IPS DF 4.7 (cell line): ENCODE measurements around the gene LHX3.
"Not testable (repeated sequence)": the region's sequence is repeated elsewhere in the genome, so short reads cannot be mapped to it uniquely, and the experiment has no call there.

Experiments used
- DNase-seq: peaks from one replicate; pipeline ENCODE4 v3.0.0-alpha.2; 2013; ENCODE audit warnings: low spot score; ENCODE audit errors: extremely low read depth

Gene LHX3

DNA sequence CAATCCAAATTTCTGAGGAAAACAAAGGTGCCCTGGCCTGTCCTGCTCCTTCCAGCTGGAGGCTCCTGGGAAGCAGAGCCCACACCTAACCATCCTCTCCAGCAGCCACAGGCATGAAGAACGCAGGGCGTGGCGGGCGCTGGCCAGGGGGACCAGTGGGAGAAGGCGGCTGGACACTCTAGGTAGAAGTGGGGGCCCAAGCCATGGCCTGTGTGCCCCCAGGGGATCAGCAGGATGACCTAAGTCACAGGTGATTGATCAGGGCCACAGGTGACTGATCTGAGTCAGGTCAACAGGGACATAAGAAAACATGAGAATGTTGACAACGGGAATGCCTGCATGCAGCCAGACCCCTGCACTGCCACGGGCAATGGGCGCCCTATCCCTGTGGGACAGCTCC, 37.3 kb upstream of the LHX3 start:
- no peak for DNase-seq

DNA sequence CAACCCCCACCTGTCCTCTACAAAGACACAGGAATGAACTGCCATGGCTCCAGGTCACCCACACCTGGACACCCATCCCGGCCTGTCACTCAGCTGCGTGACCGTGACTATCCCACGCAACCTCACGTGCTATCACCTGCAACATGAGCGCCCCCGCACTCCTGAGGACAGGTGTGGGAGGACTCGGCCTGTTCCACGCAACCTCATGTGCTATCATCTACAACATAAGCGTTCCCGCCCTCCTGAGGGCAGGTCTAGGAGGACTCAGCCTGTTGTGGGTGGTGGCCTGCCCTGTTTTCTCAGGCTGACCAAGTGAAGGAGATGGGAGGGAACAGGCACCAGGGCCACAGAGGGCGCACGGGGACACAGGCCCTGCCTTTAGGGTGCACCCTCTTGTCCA, 36.6 kb upstream of the LHX3 start:
- no peak for DNase-seq

DNA sequence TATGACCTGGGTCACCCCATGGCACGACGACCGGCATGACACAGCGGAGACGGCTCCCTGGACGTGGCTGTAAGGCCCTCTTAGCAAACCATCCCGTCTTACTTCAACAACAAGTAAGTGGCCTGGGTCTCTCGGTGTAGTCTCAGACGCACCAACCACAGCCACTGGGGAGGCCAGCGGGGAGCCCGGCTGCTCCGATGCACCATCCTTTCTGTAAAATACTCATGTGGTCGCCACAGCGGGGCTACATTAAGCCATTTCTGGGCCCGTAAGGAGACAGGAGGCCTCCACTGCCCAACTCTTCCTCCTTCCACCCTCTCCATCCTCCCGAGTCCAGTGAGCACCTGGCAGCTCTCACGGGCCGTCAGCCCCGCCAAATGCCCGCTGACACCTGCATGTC, 36.0 kb upstream of the LHX3 start:
- DNase-seq = no peak

DNA sequence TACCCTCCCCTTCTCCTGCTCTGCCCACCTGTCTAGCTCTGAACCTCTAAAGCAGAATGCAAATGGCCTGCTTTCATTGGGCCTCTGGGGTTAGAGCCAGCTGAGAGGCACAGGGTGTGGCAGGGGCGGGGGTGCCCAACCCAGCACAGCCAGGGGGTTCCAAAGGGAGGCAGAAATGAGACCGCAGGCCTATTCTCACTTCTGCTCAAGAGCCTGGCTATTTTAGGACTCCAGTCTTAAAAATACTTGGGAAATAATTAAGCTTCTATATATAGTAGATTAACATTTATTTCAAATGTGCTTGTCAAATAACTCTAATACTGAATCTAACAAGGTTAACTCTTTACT, 35.0 kb upstream of the LHX3 start:
- DNase-seq = no peak

DNA sequence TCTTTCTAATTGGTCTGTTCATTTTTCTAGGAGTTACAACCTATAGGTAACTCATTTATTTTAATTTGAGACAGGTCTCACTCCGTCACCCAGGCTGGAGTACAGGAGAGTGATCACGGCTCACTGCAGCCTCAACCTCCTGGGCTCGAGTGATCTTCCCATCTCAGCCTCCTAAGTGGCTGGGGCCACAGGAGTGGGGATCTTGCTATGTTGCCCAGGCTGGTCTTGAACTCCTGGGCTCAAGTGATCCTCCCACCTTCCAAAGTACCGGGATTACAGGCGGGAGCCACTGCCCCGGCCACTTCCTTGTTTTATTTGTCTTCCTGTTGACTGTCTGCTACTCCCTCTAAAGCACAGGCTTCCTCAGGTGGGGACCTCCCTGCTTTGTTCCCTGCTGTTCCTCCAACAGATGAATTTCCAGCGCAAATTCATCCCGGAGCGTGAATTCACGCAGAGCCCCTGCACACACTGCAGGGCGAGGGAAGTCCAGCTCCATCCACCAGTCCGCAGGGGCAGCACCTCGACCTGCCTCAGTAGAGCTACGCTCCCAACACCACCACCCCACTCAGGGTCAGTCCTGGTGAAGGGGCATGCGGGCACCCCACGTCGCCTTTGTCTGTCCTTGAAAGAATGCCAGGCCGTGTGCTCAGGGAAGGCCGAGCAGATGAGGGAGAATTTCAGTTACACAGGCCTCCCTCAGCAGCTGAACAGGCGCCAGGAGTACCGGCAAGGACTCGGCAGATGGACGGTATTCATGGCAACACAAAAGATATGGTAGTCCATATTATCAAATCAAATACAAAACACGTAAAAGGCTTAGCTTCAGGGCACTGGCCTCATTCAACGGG, 34.4 kb upstream of the LHX3 start:
- DNase-seq = no peak

DNA sequence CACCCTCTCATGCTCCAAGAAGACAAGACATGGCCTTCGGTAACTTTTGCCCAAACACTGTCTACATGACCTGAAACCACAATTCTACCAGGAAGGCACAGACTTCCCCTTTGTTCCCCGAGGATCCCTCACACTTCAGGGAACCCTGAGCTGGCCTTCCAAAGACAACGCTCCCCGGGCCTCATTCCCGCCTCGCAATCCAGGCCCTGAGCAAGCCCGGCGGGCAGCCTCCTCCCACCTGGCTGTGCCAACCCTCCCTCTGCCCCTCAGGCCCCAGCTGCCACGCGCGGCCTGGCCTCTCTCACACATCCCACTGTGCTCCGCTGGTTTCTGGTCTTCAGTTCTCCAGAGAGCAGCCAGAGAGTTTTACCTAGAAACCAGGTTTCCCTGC, 33.4 kb upstream of the LHX3 start:
- no peak for DNase-seq

DNA sequence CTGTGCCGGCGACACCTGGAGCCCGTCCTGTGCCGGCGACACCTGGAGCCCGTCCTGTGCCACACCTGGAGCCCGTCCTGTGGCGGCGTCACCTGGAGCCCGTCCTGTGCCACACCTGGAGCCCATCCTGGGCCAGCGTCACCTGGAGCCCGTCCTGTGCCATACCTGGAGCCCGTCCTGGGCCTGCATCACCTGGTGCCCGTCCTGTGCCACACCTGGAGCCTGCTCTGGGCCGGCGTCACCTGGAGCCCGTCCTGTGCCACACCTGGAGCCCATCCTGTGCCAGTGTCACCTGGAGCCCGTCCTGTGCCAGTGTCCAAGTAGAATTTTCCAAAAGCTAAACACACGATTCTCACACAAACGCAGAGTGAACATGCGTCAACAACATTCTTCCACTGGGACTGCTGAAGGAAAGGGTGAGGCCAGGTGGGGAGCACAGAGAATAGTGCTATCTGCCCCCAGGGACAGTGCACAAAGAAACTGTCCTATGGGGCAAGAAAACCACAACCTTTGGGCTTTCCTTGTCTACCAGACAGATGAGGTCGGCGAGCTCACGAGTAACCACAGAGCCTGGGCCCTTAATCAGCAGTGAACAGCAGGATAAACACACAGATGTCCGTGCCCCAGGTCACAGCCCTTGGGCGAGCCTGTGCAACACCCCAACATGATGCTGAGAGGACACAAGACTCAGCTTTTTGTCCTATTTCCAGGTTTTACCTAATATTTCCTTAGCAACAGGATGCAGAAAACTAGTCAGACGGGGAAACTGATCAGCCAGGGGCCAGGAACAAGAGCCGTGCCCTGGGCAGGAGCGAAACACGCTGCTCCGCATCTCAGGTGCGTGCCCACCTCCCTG, 32.8 kb upstream of the LHX3 start:
- no peak for DNase-seq

DNA sequence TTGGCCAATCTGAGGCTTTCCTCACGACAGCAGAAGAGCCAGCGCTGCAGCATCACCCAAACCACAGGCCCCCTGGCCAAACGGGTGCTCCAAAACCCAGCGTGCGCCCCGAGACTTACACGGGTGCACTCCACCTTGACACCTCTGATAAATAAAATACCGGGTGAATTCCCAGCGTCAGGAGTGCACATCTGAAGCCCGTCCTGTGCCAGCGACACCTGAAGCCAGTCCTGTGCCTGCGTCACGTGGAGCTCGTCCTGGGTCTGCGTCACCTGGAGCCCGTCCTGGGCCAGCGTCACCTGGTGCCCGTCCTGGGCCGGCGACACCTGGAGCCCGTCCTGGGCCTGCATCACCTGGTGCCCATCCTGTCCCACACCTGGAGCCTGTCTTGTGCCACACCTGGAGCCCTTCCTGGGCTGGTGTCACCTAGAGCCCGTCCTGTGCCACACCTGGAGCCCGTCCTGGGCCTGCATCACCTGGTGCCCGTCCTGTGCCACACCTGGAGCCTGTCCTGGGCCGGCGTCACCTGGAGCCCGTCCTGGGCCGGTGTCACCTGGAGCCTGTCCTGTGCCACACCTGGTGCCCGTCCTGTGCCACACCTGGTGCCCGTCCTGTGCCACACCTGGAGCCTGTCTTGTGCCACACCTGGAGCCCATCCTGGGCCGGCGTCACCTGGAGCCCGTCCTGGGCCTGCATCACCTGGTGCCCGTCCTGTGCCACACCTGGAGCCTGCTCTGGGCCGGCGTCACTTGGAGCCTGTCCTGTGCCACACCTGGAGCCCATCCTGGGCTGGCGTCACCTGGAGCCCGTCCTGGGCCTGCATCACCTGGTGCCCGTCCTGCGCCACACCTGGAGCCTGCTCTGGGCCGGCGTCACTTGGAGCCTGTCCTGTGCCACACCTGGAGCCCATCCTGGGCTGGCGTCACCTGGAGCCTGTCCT, 31.8 kb upstream of the LHX3 start:
- DNase-seq = not testable (repeated sequence)

DNA sequence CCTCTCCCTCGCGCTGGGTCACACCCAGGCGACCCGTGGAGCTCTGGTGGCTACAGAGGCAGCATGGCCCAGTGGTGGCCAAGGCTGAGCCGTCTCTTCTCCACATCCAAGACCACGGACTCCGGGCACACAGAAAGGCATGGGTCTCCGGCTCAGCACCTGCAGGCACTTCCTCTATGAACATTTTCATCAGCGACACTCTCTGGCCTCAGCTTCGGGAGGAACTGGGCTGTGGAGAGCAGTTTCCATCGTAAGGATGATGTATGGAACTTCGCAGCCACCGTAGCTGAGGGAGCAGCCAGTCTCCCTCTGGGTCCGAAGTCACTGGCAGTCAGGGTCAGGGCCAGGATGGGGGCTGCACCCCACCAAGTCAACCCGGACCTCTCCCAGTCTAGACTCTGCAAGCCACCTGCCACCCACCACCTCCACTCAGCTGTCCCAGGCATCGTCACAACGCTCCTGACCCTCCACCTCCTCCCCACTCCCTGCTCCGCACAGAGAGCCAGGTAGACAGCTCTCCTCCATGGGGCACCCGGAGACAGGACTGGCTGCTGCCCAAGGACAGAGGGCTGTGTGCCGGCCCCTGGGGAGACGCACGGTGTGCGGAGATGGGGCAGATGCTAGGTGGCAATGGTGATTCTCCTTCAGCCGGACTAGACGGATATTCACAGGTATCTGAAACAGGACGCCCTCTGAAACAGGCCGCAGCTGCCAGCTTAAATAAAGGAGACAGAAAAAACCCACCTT, 31.0 kb upstream of the LHX3 start:
- no peak for DNase-seq

DNA sequence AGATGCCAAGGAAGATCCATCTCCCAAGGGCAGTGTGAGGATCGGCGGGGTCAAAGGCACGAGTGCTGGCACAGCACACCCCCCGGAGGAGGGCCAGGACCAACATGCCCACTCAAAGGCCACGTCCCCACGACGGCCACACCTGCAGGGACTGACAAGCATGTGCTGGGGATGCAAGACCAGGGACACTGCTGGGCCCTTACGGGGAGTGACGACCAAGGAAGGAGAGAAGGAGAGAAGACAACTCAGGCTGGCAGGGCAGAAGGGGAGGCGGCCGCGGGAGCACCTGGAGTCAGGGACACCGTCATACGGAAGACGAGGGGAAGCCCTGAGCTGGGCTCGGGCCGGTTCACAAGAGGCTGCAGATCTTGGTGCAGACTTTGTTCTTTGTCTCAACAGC, 30.2 kb upstream of the LHX3 start:
- no peak for DNase-seq

DNA sequence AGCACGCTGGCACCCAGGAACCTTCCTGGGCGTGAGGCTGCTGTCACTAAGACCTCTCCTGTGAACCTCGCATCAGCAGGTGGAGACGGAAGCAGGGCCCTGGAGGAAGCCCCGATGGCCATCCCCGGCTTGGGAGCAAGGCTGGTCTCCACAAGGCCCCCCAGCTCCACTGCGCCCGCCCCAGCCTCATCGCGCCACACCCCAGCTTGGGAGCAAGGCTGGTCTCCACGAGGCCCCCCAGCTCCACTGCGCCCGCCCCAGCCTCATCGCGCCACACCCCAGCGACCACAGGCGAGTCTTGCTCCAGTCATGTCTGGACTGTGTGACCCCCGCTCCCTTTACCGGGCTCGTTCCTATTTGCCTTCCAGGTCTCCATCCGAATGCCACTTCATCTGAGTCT, 29.7 kb upstream of the LHX3 start:
- no peak for DNase-seq

DNA sequence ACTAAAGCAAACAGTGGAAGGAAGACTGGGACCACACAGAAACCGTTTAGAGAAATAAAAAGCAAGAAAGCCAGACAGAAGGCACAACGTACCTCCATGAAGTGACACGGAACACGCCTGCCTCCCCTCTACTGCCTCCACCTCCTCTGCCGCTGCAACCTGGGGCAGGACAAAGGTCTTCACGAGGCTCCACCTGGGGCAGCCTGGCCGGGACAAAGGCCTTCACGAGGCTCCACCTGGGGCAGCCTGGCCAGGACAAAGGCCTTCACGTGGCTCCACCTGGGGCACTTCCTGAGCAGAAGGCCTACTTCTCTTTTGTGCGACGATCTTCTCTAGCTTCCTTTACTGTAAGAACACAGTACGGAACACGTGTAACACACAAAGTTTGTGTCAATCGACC, 28.9 kb upstream of the LHX3 start:
- DNase-seq = no peak

DNA sequence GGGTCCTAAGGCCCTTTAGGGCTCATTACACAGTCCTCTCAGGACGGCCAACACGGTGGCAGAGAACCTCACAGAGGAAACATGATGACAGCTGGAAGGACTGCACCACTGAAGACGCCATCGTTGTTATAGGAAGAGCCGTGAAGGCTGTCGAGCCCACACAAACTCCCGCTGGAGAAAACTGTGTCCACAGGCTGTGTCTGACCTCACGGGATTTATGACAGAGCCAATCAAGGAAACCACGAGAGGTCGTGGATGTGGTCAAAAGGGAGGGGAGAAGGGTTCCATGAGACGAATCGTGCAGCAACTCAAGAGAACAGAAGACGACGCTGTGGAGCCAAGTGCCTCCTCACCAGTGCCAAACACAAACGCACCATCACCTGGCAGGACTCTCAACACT, 28.5 kb upstream of the LHX3 start:
- DNase-seq = no peak

DNA sequence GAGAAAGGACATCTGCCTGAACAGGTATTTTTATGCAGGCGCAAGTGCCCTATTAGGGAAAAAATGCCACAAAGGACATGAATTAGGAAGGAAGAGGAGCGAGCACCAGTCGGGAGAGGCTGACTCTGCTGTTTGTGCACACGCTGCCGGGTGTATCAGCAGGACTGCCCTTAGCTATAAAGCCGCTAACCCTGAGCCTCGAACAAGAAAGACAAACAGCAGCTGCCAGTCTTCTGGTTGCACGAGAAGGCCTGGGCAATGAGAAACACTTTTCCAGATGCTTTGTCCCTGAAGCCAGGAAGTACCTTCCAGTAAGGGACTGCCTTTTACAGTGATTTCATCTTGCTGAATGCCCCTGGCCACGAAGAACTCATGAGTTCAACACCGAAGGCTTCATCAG, 28.0 kb upstream of the LHX3 start:
- no peak for DNase-seq

DNA sequence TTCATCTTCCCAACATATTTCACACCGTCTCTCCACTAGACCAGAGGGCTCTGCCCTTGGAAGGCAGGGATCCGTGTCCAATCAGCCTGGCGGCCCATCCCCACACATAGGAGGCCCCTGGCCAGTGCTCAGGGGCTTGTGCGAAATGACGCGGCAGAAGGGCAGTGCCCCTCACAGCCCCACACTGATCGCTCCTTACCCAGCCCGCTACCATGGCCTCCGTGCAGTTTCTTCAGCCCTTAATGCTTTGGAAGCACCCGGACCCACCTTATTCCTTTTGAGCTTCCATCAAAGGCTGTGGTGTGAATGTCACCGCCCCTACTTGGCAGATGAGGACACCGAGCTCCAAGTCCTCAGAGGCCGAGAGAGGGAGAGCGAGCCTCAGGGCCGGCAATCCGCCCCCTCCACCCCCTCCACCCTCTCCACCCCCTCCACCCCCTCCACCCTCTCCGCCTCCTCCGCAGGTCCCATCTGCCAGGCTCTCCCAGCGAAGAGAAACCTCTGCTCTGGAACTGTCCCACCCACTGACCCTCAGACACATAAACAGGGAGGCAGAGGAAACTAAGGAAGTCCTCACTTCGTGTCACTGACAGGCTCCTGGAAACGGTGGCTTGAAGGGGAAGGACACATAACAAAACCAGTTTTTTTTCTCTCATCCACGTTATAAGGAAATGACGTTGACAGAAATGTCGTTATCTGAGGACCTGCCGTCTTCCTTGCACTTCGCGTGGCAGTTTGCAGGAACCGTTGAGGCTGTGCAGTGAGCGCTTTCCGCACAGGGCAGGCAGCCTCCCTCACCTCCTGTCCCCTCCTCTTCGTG, 26.8 kb upstream of the LHX3 start:
- no peak for DNase-seq

DNA sequence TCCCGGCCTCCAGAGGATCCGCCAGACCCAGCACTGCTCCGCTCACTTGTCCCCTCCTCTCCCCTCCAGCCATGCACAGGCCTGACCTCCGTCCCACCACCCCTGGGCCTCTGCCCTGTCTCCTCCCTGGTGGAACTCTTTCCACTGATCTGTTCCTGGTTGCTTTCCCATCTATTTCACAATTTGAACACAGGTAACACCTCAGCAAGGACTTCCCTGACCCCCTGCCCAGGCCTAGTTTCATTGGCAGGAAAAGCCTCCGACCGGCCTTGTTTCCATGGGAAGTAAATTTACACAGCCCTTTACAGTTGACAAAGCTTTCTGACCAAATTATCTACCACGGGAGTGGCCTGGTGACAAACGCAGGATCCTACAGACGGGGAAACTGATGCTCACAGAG, 25.8 kb upstream of the LHX3 start:
- no peak for DNase-seq

DNA sequence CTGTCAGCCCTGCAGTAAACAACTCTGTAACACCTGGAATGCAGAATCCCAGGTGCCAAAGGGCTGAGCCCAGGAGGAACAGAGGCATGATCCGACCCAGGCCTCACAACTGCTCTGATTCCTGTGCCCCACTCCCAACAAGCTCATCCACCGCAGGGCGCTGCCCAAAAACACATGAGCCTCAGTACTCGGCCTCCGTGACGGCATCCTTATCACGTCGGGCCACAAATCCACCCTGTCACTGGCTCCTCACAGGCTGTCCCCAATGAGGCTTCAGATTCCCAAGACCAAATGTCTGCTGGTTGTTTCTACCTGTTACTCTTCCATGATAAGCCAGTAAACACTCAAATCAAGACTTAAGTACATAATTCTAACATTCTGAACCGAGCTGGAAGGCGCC, 25.4 kb upstream of the LHX3 start:
- DNase-seq = no peak

DNA sequence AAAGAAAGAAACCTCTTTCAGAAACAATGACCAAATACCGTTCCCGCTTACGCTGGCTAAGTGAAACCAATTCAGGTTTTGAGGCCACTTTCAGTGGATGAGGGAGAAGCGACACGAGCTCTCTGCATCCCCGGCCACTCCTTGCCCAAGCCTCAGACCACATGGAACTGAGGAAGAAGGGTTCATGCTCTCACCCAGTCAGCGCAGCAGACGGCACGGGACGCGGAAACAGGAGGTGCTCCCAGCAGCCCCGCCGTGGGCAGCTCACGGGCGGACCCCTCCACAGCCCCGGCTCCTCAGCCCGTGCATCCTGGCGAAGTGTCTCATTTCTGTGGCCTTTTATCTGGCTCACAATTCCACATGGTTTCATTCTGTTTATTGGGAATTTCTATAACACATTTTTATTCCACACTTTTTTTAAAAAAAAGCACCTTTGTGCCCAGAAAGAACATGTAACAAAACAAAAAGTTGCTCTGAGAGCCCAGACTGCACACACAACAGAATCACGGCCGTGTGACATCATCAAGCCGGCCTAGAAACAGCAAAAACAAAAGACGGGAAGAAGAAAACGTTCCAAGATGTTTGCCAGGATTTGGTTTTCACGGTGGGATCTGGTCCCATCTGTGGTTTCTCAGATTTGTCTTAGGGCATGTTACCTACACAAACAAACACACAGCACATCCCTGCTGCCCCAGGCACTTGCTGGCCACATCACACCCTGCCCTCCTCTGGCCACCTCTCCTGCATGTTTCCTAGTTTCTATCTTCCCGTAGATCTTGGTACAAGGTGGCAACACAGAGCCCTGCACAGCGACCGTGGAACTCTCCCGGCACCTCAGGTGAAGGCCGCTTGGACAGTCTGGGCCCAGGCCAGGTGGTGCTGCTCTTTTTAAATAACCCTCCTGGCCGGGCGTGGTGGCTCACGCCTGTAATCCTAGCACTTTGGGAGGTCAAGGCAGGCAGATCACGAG, 24.5 kb upstream of the LHX3 start:
- no peak for DNase-seq
